Activated CD4-positive, alpha-beta T cell treated with anti-CD3 and anti-CD28 coated beads, Interleukin-2, amount 50 U/mL, for 24 hours (primary cell): ENCODE data around the gene FGFRL1.
"Not testable (repeated sequence)": the region's sequence is repeated elsewhere in the genome, so short reads cannot be mapped to it uniquely, and the experiment has no call there.

Source experiments
- DNase-seq, 2 donors: peaks; one replicate each; pipeline ENCODE4 v3.0.0-alpha.2; 2020; ENCODE audit warnings: low read depth in 1 of 2, low spot score in 1 of 2

FGFRL1 gene

GRCh38 chr4:972651-973424, 38.6 kb upstream of the FGFRL1 start:
- DNase-seq = peak; percentile 22 to 45

GRCh38 chr4:973431-974397, 37.7 kb upstream of the FGFRL1 start, which contains the start of gene DGKQ:
TSS of gene DGKQ (minus strand) at chr4:973569. CDS start at chr4:973482, 87 bp downstream.
- peak; percentile 84 for DNase-seq

GRCh38 chr4:974668-975067, 36.8 kb upstream of the FGFRL1 start:
- no peak for DNase-seq

GRCh38 chr4:976016-976415, 35.4 kb upstream of the FGFRL1 start:
- not testable (repeated sequence) for DNase-seq

GRCh38 chr4:978957-979701, 32.3 kb upstream of the FGFRL1 start:
- DNase-seq = no peak

GRCh38 chr4:982291-982690, 29.1 kb upstream of the FGFRL1 start:
- DNase-seq = no peak

GRCh38 chr4:982814-983213, 28.6 kb upstream of the FGFRL1 start:
- DNase-seq = no peak

- DNase-seq = no peak
These were observed 26.9 kb upstream of the FGFRL1 start for GRCh38 chr4:984336-985054.

- peak; percentile 40 to 53 for DNase-seq
These were observed 26.1 kb upstream of the FGFRL1 start for GRCh38 chr4:985123-985830.

- no peak for DNase-seq
These were observed 25.0 kb upstream of the FGFRL1 start for GRCh38 chr4:986428-986878.

GRCh38 chr4:986879-987623, 24.4 kb upstream of the FGFRL1 start, which contains the start of gene IDUA:
TSS of gene IDUA (plus strand) at chr4:987044. CDS start at chr4:987085, 41 bp downstream.
- peak; percentile 69 to 70 for DNase-seq

GRCh38 chr4:987624-988513, 23.6 kb upstream of the FGFRL1 start:
- DNase-seq = no peak

GRCh38 chr4:988726-989721, 22.4 kb upstream of the FGFRL1 start:
- no peak for DNase-seq

- DNase-seq = no peak
These were observed 21.5 kb upstream of the FGFRL1 start for GRCh38 chr4:989722-990471.

- no peak for DNase-seq
These were observed 20.6 kb upstream of the FGFRL1 start for GRCh38 chr4:990746-991367.
